GM12878 (cell line): ENCODE results near the gene ST8SIA1.

Experiments used
- CREB1 ChIP-seq: IDR thresholded peaks from 2 replicates; pipeline ENCODE4 v1.6.1; 2012; ENCODE audit warnings: low read depth, mild to moderate bottlenecking, inconsistent platforms
- RAD21 ChIP-seq: IDR thresholded peaks from 2 replicates; pipeline ENCODE4 v1.6.1; 2011; ENCODE audit warnings: mild to moderate bottlenecking, low read depth, low read length, moderate library complexity; ENCODE audit not compliant: insufficient read depth

GRCh38 chr12:22334410-22335100, at the start of gene ST8SIA1:
- no peak for TF ChIP-seq CREB1
- TF ChIP-seq RAD21 = no peak
